ENCODE measurements around the gene LDB3. TPM values are rescaled to one million over a fixed set of nuclear protein-coding genes. Genes with fewer than 3 reads are reported as not detected.
"Not testable (repeated sequence)": the region's sequence is repeated elsewhere in the genome, so short reads cannot be mapped to it uniquely, and the experiment has no call there.

LDB3 gene
- total and polyA plus RNA-seq, 7 experiments from 2014 or later, result 0.13 to 0.32 TPM; not detected in 5

GRCh38 chr10:86733260-86733671 is 65.0 kb downstream of the LDB3 start:
- Mint-ChIP-seq H3K27me3 (peaks cover 0 to 3% (median under 1%) of the 10 kb centered on the region in 5 donors), H3K4me1 (no peaks in the 10 kb centered on the region), H3K36me3 (no peaks in the 10 kb centered on the region), H3K4me3 (no peak overlapping the region), H3K9me3 (no peaks in the 10 kb centered on the region), H3K27ac (no peak overlapping the region)
- intact Hi-C loops (cut with micrococcal nuclease), result no loop called here
- Histone ChIP-seq H3K9me3 (ENCODE audit: control insufficient read depth in 2 of 3, low read length in 3 of 3) (no peaks in the 10 kb centered on the region), H3K27me3 (ENCODE audit: control insufficient read depth in 2 of 2, insufficient read depth in 2 of 2, low read length in 2 of 2) (no peaks in the 10 kb centered on the region), H3K4me1 (ENCODE audit: control insufficient read depth in 2 of 2, insufficient read depth in 2 of 2, low read length in 2 of 2) (no peaks in the 10 kb centered on the region), H3K36me3 (ENCODE audit: control insufficient read depth in 2 of 3, insufficient read depth in 3 of 3, low read length in 3 of 3) (no peaks in the 10 kb centered on the region), H3K27ac (ENCODE audit: low read depth, low read length) (no peak overlapping the region), H3K4me3 (ENCODE audit: low read length) (no peak overlapping the region)
- DNase-seq (no peak), ATAC-seq (no peak)
- CTCF ChIA-PET, result no interaction called here
- POLR2A ChIA-PET, result no interaction called here

GRCh38 chr10:86734207-86734988 is 66.1 kb downstream of the LDB3 start:
- no peaks in the 10 kb centered on the region for H3K36me3 ChIP-seq (ENCODE audit: control insufficient read depth in 2 of 3, insufficient read depth in 3 of 3, low read length in 3 of 3)
- no peak overlapping the region for H3K27ac ChIP-seq (ENCODE audit: low read depth, low read length)
- ChIA-PET POLR2A (interaction anchor here (0.6 kb wide), 1 partner anchor 100 kb away, joined by 6 read pairs; no protein-coding TSS in a partner anchor), CTCF (no interaction called here)
- no peaks in the 10 kb centered on the region for H3K4me1 ChIP-seq (ENCODE audit: control insufficient read depth in 2 of 2, insufficient read depth in 2 of 2, low read length in 2 of 2)
- Mint-ChIP-seq H3K27ac (no peak overlapping the region), H3K27me3 (peaks cover 0 to 4% (median 1%) of the 10 kb centered on the region in 5 donors), H3K4me3 (no peak overlapping the region), H3K9me3 (no peaks in the 10 kb centered on the region), H3K36me3 (no peaks in the 10 kb centered on the region), H3K4me1 (no peaks in the 10 kb centered on the region)
- H3K9me3 ChIP-seq (ENCODE audit: control insufficient read depth in 2 of 3, low read length in 3 of 3), result no peaks in the 10 kb centered on the region
- H3K27me3 ChIP-seq (ENCODE audit: control insufficient read depth in 2 of 2, insufficient read depth in 2 of 2, low read length in 2 of 2), result no peaks in the 10 kb centered on the region
- H3K4me3 ChIP-seq (ENCODE audit: low read length), result no peak overlapping the region
- ATAC-seq (no peak), DNase-seq (no peak)
- intact Hi-C loops (cut with micrococcal nuclease), result no loop called here

GRCh38 chr10:86735278-86735677 is 67.0 kb downstream of the LDB3 start:
- H3K27ac Mint-ChIP-seq; H3K4me3 Mint-ChIP-seq; ATAC-seq; H3K4me3 ChIP-seq (ENCODE audit: low read length); H3K9me3 Mint-ChIP-seq; H3K27ac ChIP-seq (ENCODE audit: low read depth, low read length); H3K36me3 Mint-ChIP-seq; POLR2A ChIA-PET; DNase-seq; H3K27me3 ChIP-seq (ENCODE audit: control insufficient read depth in 2 of 2, insufficient read depth in 2 of 2, low read length in 2 of 2); intact Hi-C loops (cut with micrococcal nuclease); H3K27me3 Mint-ChIP-seq; H3K36me3 ChIP-seq (ENCODE audit: control insufficient read depth in 2 of 3, insufficient read depth in 3 of 3, low read length in 3 of 3); H3K4me1 Mint-ChIP-seq; H3K4me1 ChIP-seq (ENCODE audit: control insufficient read depth in 2 of 2, insufficient read depth in 2 of 2, low read length in 2 of 2); H3K9me3 ChIP-seq (ENCODE audit: control insufficient read depth in 2 of 3, low read length in 3 of 3): not testable (repeated sequence)
- CTCF ChIA-PET, result interaction anchor here (0.6 kb wide), 1 partner anchor 190 kb away, joined by 4 read pairs; no protein-coding TSS in a partner anchor

GRCh38 chr10:86742230-86742629 is 73.9 kb downstream of the LDB3 start:
- Mint-ChIP-seq H3K4me1 (no peaks in the 10 kb centered on the region), H3K27me3 (peaks cover 5 to 16% (median 9%) of the 10 kb centered on the region in 5 donors), H3K9me3 (no peaks in the 10 kb centered on the region), H3K4me3 (no peak overlapping the region), H3K27ac (no peak overlapping the region), H3K36me3 (no peaks in the 10 kb centered on the region)
- ATAC-seq (no peak), DNase-seq (no peak)
- intact Hi-C loops (cut with micrococcal nuclease), result no loop called here
- no peaks in the 10 kb centered on the region for H3K9me3 ChIP-seq (ENCODE audit: control insufficient read depth in 2 of 3, low read length in 3 of 3)
- no peaks in the 10 kb centered on the region for H3K27me3 ChIP-seq (ENCODE audit: control insufficient read depth in 2 of 2, insufficient read depth in 2 of 2, low read length in 2 of 2)
- H3K27ac ChIP-seq (ENCODE audit: low read depth, low read length), result no peak overlapping the region
- no peak overlapping the region for H3K4me3 ChIP-seq (ENCODE audit: low read length)
- no peaks in the 10 kb centered on the region for H3K4me1 ChIP-seq (ENCODE audit: control insufficient read depth in 2 of 2, insufficient read depth in 2 of 2, low read length in 2 of 2)
- ChIA-PET POLR2A (no interaction called here), CTCF (no interaction called here)
- H3K36me3 ChIP-seq (ENCODE audit: control insufficient read depth in 2 of 3, insufficient read depth in 3 of 3, low read length in 3 of 3), result no peaks in the 10 kb centered on the region

GRCh38 chr10:86744067-86744725 is 75.9 kb downstream of the LDB3 start:
- Histone ChIP-seq H3K27ac (ENCODE audit: low read depth, low read length) (no peak overlapping the region), H3K9me3 (ENCODE audit: control insufficient read depth in 2 of 3, low read length in 3 of 3) (no peaks in the 10 kb centered on the region), H3K27me3 (ENCODE audit: control insufficient read depth in 2 of 2, insufficient read depth in 2 of 2, low read length in 2 of 2) (no peaks in the 10 kb centered on the region), H3K4me3 (ENCODE audit: low read length) (no peak overlapping the region), H3K4me1 (ENCODE audit: control insufficient read depth in 2 of 2, insufficient read depth in 2 of 2, low read length in 2 of 2) (no peaks in the 10 kb centered on the region), H3K36me3 (ENCODE audit: control insufficient read depth in 2 of 3, insufficient read depth in 3 of 3, low read length in 3 of 3) (no peaks in the 10 kb centered on the region)
- Mint-ChIP-seq H3K9me3 (no peaks in the 10 kb centered on the region), H3K27ac (no peak overlapping the region), H3K27me3 (peaks cover 5 to 21% (median 9%) of the 10 kb centered on the region in 5 donors), H3K4me3 (no peak overlapping the region), H3K36me3 (no peaks in the 10 kb centered on the region), H3K4me1 (peaks cover 0 to 6% (median 0%) of the 10 kb centered on the region in 7 donors)
- CTCF ChIA-PET, result interaction anchor here (0.6 kb wide), 1 partner anchor 156 kb away, joined by 3 read pairs; no protein-coding TSS in a partner anchor
- intact Hi-C loops (cut with micrococcal nuclease), result no loop called here
- POLR2A ChIA-PET, result no interaction called here
- no peak for ATAC-seq
- no peak for DNase-seq

- Mint-ChIP-seq H3K4me3 (no peak overlapping the region), H3K4me1 (peaks cover 0 to 11% (median 5%) of the 10 kb centered on the region in 7 donors), H3K36me3 (no peaks in the 10 kb centered on the region), H3K27me3 (peaks cover 0 to 9% (median 0%) of the 10 kb centered on the region in 5 donors), H3K9me3 (no peaks in the 10 kb centered on the region), H3K27ac (no peak overlapping the region)
- Histone ChIP-seq H3K36me3 (ENCODE audit: control insufficient read depth in 2 of 3, insufficient read depth in 3 of 3, low read length in 3 of 3) (no peaks in the 10 kb centered on the region), H3K27ac (ENCODE audit: low read depth, low read length) (no peak overlapping the region), H3K4me3 (ENCODE audit: low read length) (no peak overlapping the region), H3K9me3 (ENCODE audit: control insufficient read depth in 2 of 3, low read length in 3 of 3) (no peaks in the 10 kb centered on the region), H3K4me1 (ENCODE audit: control insufficient read depth in 2 of 2, insufficient read depth in 2 of 2, low read length in 2 of 2) (no peaks in the 10 kb centered on the region), H3K27me3 (ENCODE audit: control insufficient read depth in 2 of 2, insufficient read depth in 2 of 2, low read length in 2 of 2) (no peaks in the 10 kb centered on the region)
- ChIA-PET POLR2A (no interaction called here), CTCF (no interaction called here)
- intact Hi-C loops (cut with micrococcal nuclease), result no loop called here
- no peak for DNase-seq
- ATAC-seq, result no peak
Observed at GRCh38 chr10:86747796-86748581, 79.7 kb downstream of the LDB3 start.
